Activated CD4-positive, alpha-beta T cell treated with anti-CD3 and anti-CD28 coated beads, Interleukin-2, amount 10 ng/mL, durations not matched to agents 24 days and 14 days (primary cell): ENCODE results near the gene EPHA8. TPM values are rescaled to one million over a fixed set of nuclear protein-coding genes. Genes with fewer than 3 reads are reported as not detected.

ENCODE experiments used
- DNase-seq: peaks from one replicate; pipeline ENCODE4 v3.0.0; 2022
- H3K27ac Mint-ChIP-seq: one replicate; pipeline ENCODE4 v1.8.0; 2022; ENCODE audit warnings: mild to moderate bottlenecking, mixed read lengths
- H3K27me3 Mint-ChIP-seq: one replicate; pipeline ENCODE4 v1.8.0; 2022; ENCODE audit warnings: mixed read lengths
- H3K36me3 Mint-ChIP-seq: one replicate; pipeline ENCODE4 v1.8.0; 2022; ENCODE audit warnings: low read depth, mild to moderate bottlenecking, mixed read lengths
- H3K4me1 Mint-ChIP-seq: one replicate; pipeline ENCODE4 v1.8.0; 2021; ENCODE audit warnings: mixed read lengths
- H3K4me3 Mint-ChIP-seq: one replicate; pipeline ENCODE4 v1.8.0; 2022; ENCODE audit warnings: mild to moderate bottlenecking, moderate library complexity, mixed read lengths
- H3K9me3 Mint-ChIP-seq: one replicate; pipeline ENCODE4 v1.8.0; 2021; ENCODE audit warnings: mixed read lengths
- intact Hi-C: fragments of 100-400 bp; cut with micrococcal nuclease; formaldehyde crosslinking; loops from one replicate; pipeline ENCODE4 v1.15.1; 2023
- total RNA-seq: library from RNA; stranded (reverse); gene quantifications from 2 replicates; pipeline ENCODE4 v1.2.3, GENCODE V29; 2022

EPHA8 gene
- not detected in 2 replicates for total RNA-seq

DNA sequence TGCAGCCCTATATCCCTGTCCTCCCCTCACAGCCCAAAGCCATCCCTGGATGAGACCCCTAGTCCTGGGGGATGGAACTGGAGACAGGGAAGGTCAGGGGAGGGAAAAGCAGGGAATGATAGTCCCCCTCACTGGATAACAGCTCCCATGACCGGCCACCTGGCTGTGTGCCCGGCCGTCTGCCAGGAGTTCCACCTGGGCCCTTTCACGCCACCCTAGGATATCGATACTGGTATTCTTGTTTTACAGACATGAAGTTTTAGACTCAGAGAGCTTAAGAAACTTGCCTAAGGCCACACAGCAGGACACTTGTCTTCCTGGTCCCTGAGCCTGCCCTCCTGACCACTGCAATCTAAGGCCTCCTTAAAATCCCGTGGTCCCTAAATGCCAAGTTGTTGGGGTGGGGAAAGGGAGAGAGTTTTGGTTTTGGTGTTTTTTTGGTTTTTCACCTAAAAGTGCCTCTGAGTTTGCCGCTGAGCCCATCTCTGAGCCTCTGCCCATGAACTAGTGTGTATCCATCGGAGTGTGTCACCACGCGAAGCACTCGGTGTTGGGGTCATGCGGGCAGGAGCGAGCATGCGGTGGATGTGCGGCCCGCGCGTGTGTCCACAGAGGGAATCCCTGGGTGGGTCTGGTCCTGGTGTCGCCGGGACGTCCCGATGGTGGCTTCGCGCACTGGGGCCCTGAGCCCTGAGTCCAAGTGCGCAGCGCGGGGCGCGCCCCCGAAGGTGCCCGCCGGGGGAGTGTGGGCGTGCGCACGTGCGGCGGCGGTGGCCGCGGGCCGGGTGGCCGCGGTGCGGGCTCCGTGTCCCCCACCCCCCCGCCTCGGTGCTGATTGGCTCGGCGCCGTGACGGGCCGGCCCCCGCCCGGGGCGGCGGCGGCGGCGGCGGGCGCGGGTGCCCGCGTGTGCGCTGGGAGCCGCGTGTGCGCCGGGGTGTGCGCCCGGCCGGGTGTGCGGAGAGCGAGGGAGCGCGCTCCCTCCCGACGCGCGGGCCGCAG is at the start of gene EPHA8:
Gene EPHA8 (plus strand): TSS at position 906 of the 1,000 bp plus-strand sequence. CDS start 147 bp downstream, outside the sequence.
- Mint-ChIP-seq H3K27me3 (peaks cover 41% of the 10 kb centered on the region), H3K4me1 (no peaks in the 10 kb centered on the region), H3K4me3 (no peak within 1 kb of the TSS), H3K27ac (no peak within 1 kb of the TSS), H3K36me3 (no peaks in the 10 kb centered on the region), H3K9me3 (no peaks in the 10 kb centered on the region)
- no peak for DNase-seq
- intact Hi-C loops = no loop called here

DNA sequence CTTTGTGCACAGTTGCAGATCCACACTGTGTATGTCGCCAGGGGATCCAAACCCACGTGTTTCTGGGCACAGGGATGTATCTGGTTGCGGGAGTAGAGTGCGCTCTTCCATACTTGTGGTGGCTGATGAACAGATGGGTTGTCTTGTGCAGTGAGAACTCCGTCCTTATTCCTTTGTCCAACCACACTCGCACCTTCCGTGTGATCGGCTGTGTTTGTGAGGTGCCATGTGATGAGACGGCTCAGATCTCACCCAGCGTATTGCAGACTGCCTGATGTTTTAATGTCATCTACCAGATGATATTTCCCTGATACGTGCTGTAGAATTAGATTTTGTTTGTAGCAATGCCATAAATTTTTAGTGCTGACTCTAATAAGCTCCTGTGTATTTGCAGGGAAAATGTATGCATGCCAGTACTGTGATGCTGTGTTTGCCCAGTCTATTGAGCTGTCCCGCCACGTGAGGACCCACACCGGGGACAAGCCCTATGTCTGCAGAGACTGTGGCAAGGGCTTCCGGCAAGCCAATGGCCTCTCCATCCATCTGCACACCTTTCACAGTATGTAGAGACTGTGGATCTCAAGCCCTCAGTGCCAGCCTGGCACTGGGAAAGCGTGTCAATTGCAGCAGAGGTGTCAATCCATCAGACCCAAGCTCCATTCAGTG is 46.2 kb upstream of the EPHA8 start:
- Mint-ChIP-seq H3K9me3 (no peaks in the 10 kb centered on the region), H3K27me3 (no peaks in the 10 kb centered on the region), H3K4me1 (no peaks in the 10 kb centered on the region), H3K27ac (no peak overlapping the region), H3K4me3 (no peak overlapping the region), H3K36me3 (peaks cover 41% of the 10 kb centered on the region)
- DNase-seq = no peak
- intact Hi-C loops = no loop called here

DNA sequence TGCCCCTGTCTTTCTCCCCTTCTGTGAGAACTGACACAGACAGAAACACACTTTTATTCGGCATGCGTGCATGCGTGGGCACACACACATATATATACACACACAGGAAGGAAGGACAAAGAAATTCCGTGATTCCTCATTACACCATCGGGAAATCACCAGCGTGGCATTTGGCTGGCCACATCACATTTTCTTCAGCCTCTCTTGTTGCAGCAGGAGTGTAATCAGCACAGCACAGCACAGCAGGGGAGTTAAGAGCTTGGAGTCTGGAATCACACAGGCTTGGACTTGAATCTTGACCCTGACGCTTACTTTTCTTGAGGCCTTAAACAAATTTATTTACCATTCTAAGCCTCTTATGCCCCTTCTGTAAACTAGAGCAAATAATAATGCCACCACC is 45.3 kb upstream of the EPHA8 start:
- no peak overlapping the region for H3K4me3 Mint-ChIP-seq
- peaks cover 43% of the 10 kb centered on the region for H3K36me3 Mint-ChIP-seq
- H3K4me1 Mint-ChIP-seq = no peaks in the 10 kb centered on the region
- no peak overlapping the region for H3K27ac Mint-ChIP-seq
- no peaks in the 10 kb centered on the region for H3K9me3 Mint-ChIP-seq
- intact Hi-C loops = no loop called here
- H3K27me3 Mint-ChIP-seq = no peaks in the 10 kb centered on the region
- no peak for DNase-seq

DNA sequence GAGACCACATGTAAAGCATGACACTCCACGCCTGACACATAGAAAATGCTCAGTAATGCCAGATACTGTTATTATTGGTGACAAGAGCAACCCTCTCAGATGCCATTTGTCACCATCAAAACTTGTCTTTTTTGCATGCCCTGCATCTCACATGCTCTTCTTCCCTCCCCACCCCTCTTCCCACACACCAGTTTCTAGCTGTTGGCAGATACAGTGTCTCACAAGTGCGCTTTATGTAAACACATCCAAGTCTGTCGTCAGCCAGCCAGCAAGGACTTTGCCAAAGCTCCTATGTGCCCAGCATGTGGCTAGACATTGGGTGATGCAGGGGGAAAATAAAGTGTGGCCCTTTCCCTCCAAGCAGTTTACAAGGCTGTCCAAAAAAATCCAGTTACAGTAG is 44.9 kb upstream of the EPHA8 start:
- DNase-seq = no peak
- intact Hi-C loops = no loop called here
- H3K4me1 Mint-ChIP-seq = no peaks in the 10 kb centered on the region
- no peaks in the 10 kb centered on the region for H3K9me3 Mint-ChIP-seq
- H3K27ac Mint-ChIP-seq = no peak overlapping the region
- H3K4me3 Mint-ChIP-seq = no peak overlapping the region
- no peaks in the 10 kb centered on the region for H3K27me3 Mint-ChIP-seq
- H3K36me3 Mint-ChIP-seq = peaks cover 44% of the 10 kb centered on the region

DNA sequence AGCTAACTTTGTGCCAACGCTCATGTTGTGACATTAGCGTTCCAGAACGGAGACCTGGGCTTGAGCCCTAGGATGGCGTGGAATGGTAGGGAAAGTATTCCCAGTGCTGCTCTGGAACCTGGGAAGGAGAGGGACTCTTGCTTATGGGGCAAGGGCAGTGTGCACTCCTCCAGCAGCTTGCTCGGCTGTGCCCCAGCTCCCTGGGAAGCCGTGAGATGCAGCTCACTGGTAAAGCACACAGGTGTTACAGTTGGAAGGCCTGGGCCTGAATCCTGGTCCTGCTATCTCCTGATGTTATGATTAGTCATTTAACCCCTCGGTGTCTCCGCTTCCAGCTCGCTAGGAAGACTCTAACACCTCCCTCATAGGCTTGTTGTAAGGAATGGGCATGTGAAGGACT is 42.4 kb upstream of the EPHA8 start:
- Mint-ChIP-seq H3K27me3 (no peaks in the 10 kb centered on the region), H3K9me3 (no peaks in the 10 kb centered on the region), H3K4me3 (no peak overlapping the region), H3K4me1 (no peaks in the 10 kb centered on the region), H3K27ac (no peak overlapping the region), H3K36me3 (peaks cover 45% of the 10 kb centered on the region)
- intact Hi-C loops = no loop called here
- no peak for DNase-seq

DNA sequence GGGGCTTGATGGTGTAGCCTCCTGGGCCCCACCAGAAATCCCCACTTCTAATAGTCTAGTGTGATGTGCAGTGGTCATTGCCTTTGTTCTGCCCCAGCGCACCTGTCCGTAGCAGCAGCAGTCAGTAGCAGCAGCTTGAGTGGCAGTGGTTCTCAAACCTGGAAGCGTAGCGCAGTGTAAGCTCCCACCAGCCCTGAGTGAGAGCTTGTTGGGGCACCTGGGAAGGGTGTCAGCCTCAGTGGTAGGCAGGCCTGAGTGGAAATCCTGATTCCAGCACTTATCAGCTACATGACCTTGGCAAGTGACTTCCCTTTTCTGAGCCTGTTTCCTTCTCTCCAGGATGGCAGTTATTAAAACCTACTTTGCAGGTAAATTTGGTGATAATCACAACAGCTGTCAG is 41.6 kb upstream of the EPHA8 start:
- Mint-ChIP-seq H3K27ac (no peak overlapping the region), H3K9me3 (no peaks in the 10 kb centered on the region), H3K36me3 (peaks cover 41% of the 10 kb centered on the region), H3K4me1 (no peaks in the 10 kb centered on the region), H3K27me3 (no peaks in the 10 kb centered on the region), H3K4me3 (no peak overlapping the region)
- intact Hi-C loops = no loop called here
- no peak for DNase-seq

DNA sequence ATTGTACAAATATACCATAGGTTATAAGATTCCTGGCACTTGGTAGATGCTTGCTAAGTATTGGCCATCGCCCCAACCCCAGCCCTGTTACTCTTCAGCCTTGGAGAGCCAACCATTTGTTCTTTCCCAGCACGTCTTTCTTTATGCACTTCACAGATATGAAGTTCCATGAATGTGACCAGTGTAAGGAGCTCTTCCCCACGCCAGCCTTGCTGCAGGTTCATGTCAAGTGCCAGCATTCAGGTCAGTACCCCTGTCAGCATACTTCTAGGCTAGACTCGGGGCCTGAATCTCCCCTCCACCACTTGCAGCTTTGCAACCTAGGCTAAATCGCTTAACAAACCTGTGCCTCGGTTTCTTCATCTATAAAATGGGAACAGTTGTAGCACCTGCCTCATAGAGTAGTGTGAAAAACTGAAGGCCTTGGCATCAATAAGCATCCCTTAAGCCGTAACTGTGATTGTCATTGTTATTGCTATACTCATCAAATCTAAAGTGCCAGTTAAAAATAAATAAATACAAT is 41.0 kb upstream of the EPHA8 start:
- DNase-seq = no peak
- Mint-ChIP-seq H3K27ac (no peak overlapping the region), H3K9me3 (no peaks in the 10 kb centered on the region), H3K4me3 (no peak overlapping the region), H3K27me3 (no peaks in the 10 kb centered on the region), H3K36me3 (peaks cover 44% of the 10 kb centered on the region), H3K4me1 (no peaks in the 10 kb centered on the region)
- intact Hi-C loops = no loop called here

DNA sequence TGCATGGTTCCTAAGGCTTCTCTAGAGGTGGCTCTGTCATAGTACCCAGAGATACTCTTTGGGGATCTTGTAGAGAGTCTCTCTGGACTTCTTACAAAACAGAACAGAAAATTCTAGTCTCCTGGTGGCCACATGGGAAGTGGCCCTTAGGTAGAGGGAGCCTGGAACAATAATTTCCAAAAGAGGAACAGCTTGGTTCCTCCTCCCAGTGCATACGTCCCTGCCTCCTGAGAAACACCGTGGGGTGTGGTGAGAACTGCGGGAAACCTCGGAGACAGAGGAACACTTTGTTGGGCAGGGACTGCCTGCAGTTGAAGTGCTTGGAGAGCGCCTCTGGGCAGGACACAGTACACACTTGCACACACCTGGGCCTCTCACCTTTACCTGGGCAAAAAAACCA is 38.8 kb upstream of the EPHA8 start:
- no peak overlapping the region for H3K27ac Mint-ChIP-seq
- no peak overlapping the region for H3K4me3 Mint-ChIP-seq
- DNase-seq = no peak

DNA sequence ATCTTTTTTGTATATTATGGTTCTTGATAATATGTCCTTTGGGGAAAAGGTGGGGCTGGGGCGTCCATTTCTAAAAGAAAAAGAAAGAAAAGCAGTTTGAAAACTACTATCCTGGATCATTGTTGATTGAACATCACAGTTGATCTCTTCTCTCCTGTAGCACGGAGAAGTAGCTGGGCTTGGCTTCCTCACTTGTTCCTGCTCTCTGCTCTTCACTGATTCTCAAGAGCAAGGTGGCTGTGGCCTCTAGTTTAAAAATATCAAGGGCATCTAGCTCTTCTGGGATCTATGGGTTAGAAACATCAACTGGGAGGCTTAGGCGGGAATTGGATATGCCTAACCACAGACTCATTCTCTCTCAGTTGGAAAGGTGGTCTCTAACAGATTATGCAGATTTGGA is 38.1 kb upstream of the EPHA8 start:
- H3K4me3 Mint-ChIP-seq = no peak overlapping the region
- H3K36me3 Mint-ChIP-seq = peaks cover 29% of the 10 kb centered on the region

More for the DNA sequence above, 38.8 kb upstream of the EPHA8 start:
- Mint-ChIP-seq H3K9me3 (no peaks in the 10 kb centered on the region), H3K27me3 (no peaks in the 10 kb centered on the region), H3K36me3 (peaks cover 30% of the 10 kb centered on the region), H3K4me1 (no peaks in the 10 kb centered on the region)
- intact Hi-C loops = no loop called here

DNA sequence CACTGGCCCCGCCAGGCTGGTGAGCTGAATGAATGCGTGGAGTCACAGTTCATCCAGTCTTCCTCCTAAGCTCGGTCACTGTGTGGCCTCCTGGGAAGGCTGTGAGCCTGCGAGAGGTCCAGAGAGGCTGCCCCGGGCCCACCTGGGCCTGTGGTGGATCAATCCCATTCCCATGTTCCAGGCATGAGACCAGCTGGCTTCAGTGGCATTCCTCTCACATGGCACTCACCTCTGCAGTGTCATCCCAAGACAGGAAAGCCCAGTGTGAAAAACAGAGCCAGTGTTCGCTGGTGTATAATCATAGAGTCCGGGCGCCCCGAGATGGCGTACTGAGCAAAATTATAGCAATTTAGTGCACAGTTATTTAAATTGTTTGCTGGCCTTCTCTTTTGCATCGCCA is 37.6 kb upstream of the EPHA8 start:
- no peak for DNase-seq
- intact Hi-C loops = no loop called here
- peaks cover 27% of the 10 kb centered on the region for H3K36me3 Mint-ChIP-seq
- H3K27me3 Mint-ChIP-seq = no peaks in the 10 kb centered on the region
- no peak overlapping the region for H3K4me3 Mint-ChIP-seq
- H3K27ac Mint-ChIP-seq = no peak overlapping the region
- no peaks in the 10 kb centered on the region for H3K4me1 Mint-ChIP-seq
- no peaks in the 10 kb centered on the region for H3K9me3 Mint-ChIP-seq

More for the DNA sequence above, 38.1 kb upstream of the EPHA8 start:
- Mint-ChIP-seq H3K27me3 (no peaks in the 10 kb centered on the region), H3K27ac (no peak overlapping the region), H3K9me3 (no peaks in the 10 kb centered on the region), H3K4me1 (no peaks in the 10 kb centered on the region)
- intact Hi-C loops = no loop called here
- no peak for DNase-seq

DNA sequence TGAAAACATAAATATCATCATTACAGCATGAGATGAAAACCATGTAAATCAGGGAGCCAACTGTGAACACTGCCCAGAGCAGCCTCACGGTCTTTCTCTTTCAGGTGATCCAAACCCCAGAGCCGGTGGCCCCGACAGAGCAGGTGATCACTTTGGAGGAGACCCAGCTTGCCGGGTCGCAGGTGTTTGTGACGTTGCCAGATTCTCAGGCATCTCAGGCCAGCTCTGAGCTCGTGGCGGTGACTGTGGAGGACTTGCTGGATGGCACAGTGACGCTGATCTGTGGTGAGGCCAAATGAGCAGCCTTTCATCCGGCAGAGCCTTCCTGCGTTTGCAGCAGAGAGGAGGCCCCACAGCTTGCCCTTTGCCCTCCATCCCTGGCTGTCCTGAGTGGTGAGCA is 37.2 kb upstream of the EPHA8 start:
- Mint-ChIP-seq H3K9me3 (no peaks in the 10 kb centered on the region), H3K27me3 (no peaks in the 10 kb centered on the region), H3K4me3 (no peak overlapping the region), H3K27ac (no peak overlapping the region), H3K4me1 (no peaks in the 10 kb centered on the region), H3K36me3 (peaks cover 27% of the 10 kb centered on the region)
- intact Hi-C loops = no loop called here
- DNase-seq = no peak

DNA sequence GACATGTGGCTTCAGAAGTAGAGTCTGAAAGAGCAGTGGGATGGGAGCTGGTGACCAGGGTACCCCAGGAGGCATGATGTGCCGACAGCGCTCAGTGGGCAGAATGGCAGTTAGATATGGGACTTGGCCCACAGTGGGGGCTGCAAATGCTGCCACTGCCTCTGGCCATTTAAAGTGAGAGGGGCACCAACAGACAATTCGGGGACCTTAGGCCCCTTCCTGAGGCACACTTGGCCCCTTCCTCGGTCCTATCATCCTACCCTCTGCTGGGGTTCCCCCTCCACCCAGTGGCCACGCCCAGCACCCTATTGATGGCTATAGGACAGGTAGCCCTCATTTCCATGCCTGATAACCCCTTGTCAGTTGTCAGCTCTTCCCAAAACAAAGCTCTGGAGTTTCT is 36.6 kb upstream of the EPHA8 start:
- intact Hi-C loops = no loop called here
- H3K27ac Mint-ChIP-seq = no peak overlapping the region
- H3K4me1 Mint-ChIP-seq = no peaks in the 10 kb centered on the region
- peaks cover 23% of the 10 kb centered on the region for H3K36me3 Mint-ChIP-seq
- no peak overlapping the region for H3K4me3 Mint-ChIP-seq
- H3K9me3 Mint-ChIP-seq = no peaks in the 10 kb centered on the region
- no peak for DNase-seq
- H3K27me3 Mint-ChIP-seq = no peaks in the 10 kb centered on the region

DNA sequence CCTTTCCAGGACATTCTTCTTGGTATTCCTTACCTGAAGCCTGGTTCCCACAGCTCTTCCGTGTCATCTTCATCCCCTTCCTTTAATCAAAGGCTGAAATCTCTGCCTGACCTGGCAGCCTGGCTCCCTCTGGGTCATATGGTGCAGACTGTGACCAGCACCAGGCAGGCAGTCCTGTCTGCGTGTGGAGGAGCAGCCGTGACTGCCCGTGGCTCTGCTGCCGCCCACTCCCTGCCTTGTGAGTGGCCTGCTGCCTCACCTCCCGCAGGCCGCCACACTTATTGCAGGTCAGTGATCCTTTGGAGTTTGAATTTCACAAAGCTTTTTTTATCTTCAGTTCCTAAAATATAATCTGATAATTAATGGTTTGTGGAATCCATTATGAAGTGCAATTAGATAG is 36.2 kb upstream of the EPHA8 start:
- no peaks in the 10 kb centered on the region for H3K4me1 Mint-ChIP-seq
- no peaks in the 10 kb centered on the region for H3K27me3 Mint-ChIP-seq
- H3K9me3 Mint-ChIP-seq = no peaks in the 10 kb centered on the region
- DNase-seq = no peak
- peaks cover 21% of the 10 kb centered on the region for H3K36me3 Mint-ChIP-seq
- no peak overlapping the region for H3K27ac Mint-ChIP-seq
- intact Hi-C loops = no loop called here
- no peak overlapping the region for H3K4me3 Mint-ChIP-seq
